Embryonic facial prominence (tissue), 1 donor: Measurements from ENCODE around the gene FANCC.
"Not testable (repeated sequence)": the region's sequence is repeated elsewhere in the genome, so short reads cannot be mapped to it uniquely, and the experiment has no call there.

Experiments used
- DNase-seq: peaks from one replicate; pipeline ENCODE4 v3.0.0-alpha.2; 2016; ENCODE audit errors: extremely low spot score

The FANCC gene

GRCh38 chr9:95329061-95329460, 11.6 kb upstream of the FANCC start:
- DNase-seq, result not testable (repeated sequence)

- DNase-seq, result no peak
Measured at GRCh38 chr9:95327239-95327865, 9.8 kb upstream of the FANCC start.

- DNase-seq, result no peak
Measured at GRCh38 chr9:95325221-95325620, 7.7 kb upstream of the FANCC start.

GRCh38 chr9:95317893-95318211, 343 bp upstream of the FANCC start:
- no peak for DNase-seq

GRCh38 chr9:95316794-95317118, 753 bp downstream of the FANCC start:
- no peak for DNase-seq

GRCh38 chr9:95316274-95316673, 1.2 kb downstream of the FANCC start:
- DNase-seq, result no peak

- DNase-seq, result no peak
Measured at GRCh38 chr9:95315108-95315746, 2.3 kb downstream of the FANCC start.

GRCh38 chr9:95313010-95313498, 4.5 kb downstream of the FANCC start:
- no peak for DNase-seq

- DNase-seq, result no peak
Measured at GRCh38 chr9:95311961-95312360, 5.5 kb downstream of the FANCC start.

- no peak for DNase-seq
Measured at GRCh38 chr9:95307538-95307937, 10.0 kb downstream of the FANCC start.

GRCh38 chr9:95306819-95307218, 10.7 kb downstream of the FANCC start:
- no peak for DNase-seq

- DNase-seq, result no peak
Measured at GRCh38 chr9:95305770-95306492, 11.6 kb downstream of the FANCC start.

GRCh38 chr9:95302479-95302878, 15.0 kb downstream of the FANCC start:
- DNase-seq, result no peak

GRCh38 chr9:95297760-95298159, 19.7 kb downstream of the FANCC start:
- no peak for DNase-seq

- no peak for DNase-seq
Measured at GRCh38 chr9:95297316-95297715, 20.2 kb downstream of the FANCC start.

GRCh38 chr9:95296761-95297160, 20.7 kb downstream of the FANCC start:
- DNase-seq, result no peak

- DNase-seq, result not testable (repeated sequence)
Measured at GRCh38 chr9:95293296-95293695, 24.2 kb downstream of the FANCC start.

GRCh38 chr9:95292226-95292625, 25.3 kb downstream of the FANCC start:
- no peak for DNase-seq

- no peak for DNase-seq
Measured at GRCh38 chr9:95286151-95286550, 31.4 kb downstream of the FANCC start.

- DNase-seq, result no peak
Measured at GRCh38 chr9:95285307-95285706, 32.2 kb downstream of the FANCC start.

GRCh38 chr9:95284162-95285080, 33.1 kb downstream of the FANCC start:
- no peak for DNase-seq

- DNase-seq, result no peak
Measured at GRCh38 chr9:95283673-95284072, 33.8 kb downstream of the FANCC start.
